Heart left ventricle (tissue), 16 donors: ENCODE measurements around the gene TRIM44. TPM values are rescaled to one million over a fixed set of nuclear protein-coding genes. Genes with fewer than 3 reads are reported as not detected.

ENCODE experiments used
- ATAC-seq, 4 donors: fragments of 200-7000 bp; cut with Tn5 transposase; one replicate each; pipeline ENCODE4 v1.9.1; 2020 to 2022; ENCODE audit warnings: moderate library complexity in 4 of 4, mild to moderate bottlenecking in 3 of 4, moderate number of reproducible peaks in 1 of 4
- DNase-seq, 5 donors: peaks; one replicate each; pipeline ENCODE4 v3.0.0-alpha.2; 2020
- H3K27ac ChIP-seq, 12 donors: fragments of 200-600 bp; sonication (generic) in 4 of 12; one replicate each; pipeline versions ENCODE4 v1.5.0 to v1.8.0; 2016 to 2022; ENCODE audit warnings: mild to moderate bottlenecking in 2 of 12
- H3K27me3 ChIP-seq, 9 donors: fragments of 200-600 bp; sonication (generic) in 2 of 9; one replicate each; pipeline versions ENCODE4 v1.5.1 to v1.8.0; 2016 to 2022; ENCODE audit warnings: mild to moderate bottlenecking in 3 of 9
- H3K36me3 ChIP-seq, 9 donors: fragments of 200-600 bp; sonication (generic) in 2 of 9; one replicate each; pipeline versions ENCODE4 v1.5.0 to v1.8.0; 2018 to 2022; ENCODE audit warnings: mild to moderate bottlenecking in 2 of 9
- H3K4me1 ChIP-seq, 12 donors: fragments of 200-600 bp; sonication (generic) in 4 of 12; one replicate each; pipeline versions ENCODE4 v1.5.0 to v1.8.0; 2016 to 2022; ENCODE audit warnings: mild to moderate bottlenecking in 3 of 12
- H3K4me3 ChIP-seq, 12 donors: fragments of 200-600 bp; sonication (generic) in 4 of 12; one replicate each; pipeline versions ENCODE4 v1.5.0 to v1.8.0; 2017 to 2022; ENCODE audit warnings: mild to moderate bottlenecking in 9 of 12, moderate library complexity in 4 of 12
- H3K9me3 ChIP-seq, 12 donors: fragments of 200-600 bp; sonication (generic) in 4 of 12; one replicate each; pipeline versions ENCODE4 v1.5.0 to v1.8.0; 2016 to 2022; ENCODE audit warnings: mild to moderate bottlenecking in 1 of 12
- POLR2A ChIP-seq, 2 donors: fragments of 450-650 bp; IDR thresholded peaks; one replicate each; pipeline ENCODE4 v1.6.1; 2017; ENCODE audit warnings: antibody characterized with exemption in 2 of 2, mild to moderate bottlenecking in 2 of 2, moderate library complexity in 2 of 2
- WGBS, 4 donors: extraction: QIAGEN DNeasy Blood & Tissue Kit in 2 of 4; methylation state at CpG; one replicate each; pipeline versions ENCODE4 v1.1.5 to v1.1.7; 2013 to 2018; 5-methylcytosine and 5-hydroxymethylcytosine counted together
- intact Hi-C, 10 donors: fragments of 100-400 bp; cut with DNase I; formaldehyde crosslinking; loops; one replicate each; pipeline versions ENCODE4 v1.11.1 to v1.14.2; 2022
- polyA plus RNA-seq, 2 donors: library from polyadenylated mRNA; stranded (reverse); fragments of 200-250 nt; gene quantifications; one replicate each; pipeline ENCODE4 v1.2.3, GENCODE V29; 2013
- total RNA-seq, 9 donors: library from RNA; depleted of rRNA in 2 of 9; stranded (reverse); fragments of >200 nt in 2 of 9; fragmentation: NEBNext Ultra II Directional in 3 of 9; extraction: Animal tissue kit (Norgen Biotek cat#: 25700) in 3 of 9; gene quantifications; one replicate each; pipeline versions ENCODE4 v1.1.0 to v1.2.4, GENCODE V29; 2016 to 2023
- TF ChIP-seq, protein P1 (sequence below), 12 donors: fragments of 200-600 bp; sonication (generic) in 4 of 12; IDR thresholded peaks; one replicate each; pipeline versions ENCODE4 v1.5.0 to v1.8.0; 2018 to 2022; ENCODE audit warnings: antibody characterized with exemption in 12 of 12, mild to moderate bottlenecking in 5 of 12
- donor health status: ischemic (EF 13 %, LVEDD 7.1; RV severe dilation, severe dysfunction).
- donor health status: healthy with polysubstance abuse.
- donor health status: DM: no; HTN: yes; CAD: no.
- donor health status: DM: no; HTN: no; CAD: no.
- donor health status: ischemic (EF 25% LVEDD 6.9; RV normal size, moderate dysfunction).
- donor health status: ischemic (EF 25% LVEDD 5.7; RV mildly dilated, moderate dysfunction).
- donor health status: healthy.
- donor health status: DM: yes; HTN: yes; CAD: no.
- donor health status: ischemic (EF 35%, LVEDD 5.7; RV mildly dilated, moderate dysfunction).
- donor health status: nonischemic (EF 11% LVEDD 7.7; RV severe dilation, severe dysfunction).
- donor health status: DM: yes; HTN: yes; CAD: no.
- donor health status: PGD.
- donor health status: ischemic (EF 29% LVEDD 5.4; RV normal size, mild dysfunction).
- donor health status: nonischemic (EF 23%, LVEDD 6.1; RV moderate dilation, normal function).

The TRIM44 gene
- total and polyA plus RNA-seq, 11 donors = 7.9 to 55.3 (median 44.1) TPM

DNA sequence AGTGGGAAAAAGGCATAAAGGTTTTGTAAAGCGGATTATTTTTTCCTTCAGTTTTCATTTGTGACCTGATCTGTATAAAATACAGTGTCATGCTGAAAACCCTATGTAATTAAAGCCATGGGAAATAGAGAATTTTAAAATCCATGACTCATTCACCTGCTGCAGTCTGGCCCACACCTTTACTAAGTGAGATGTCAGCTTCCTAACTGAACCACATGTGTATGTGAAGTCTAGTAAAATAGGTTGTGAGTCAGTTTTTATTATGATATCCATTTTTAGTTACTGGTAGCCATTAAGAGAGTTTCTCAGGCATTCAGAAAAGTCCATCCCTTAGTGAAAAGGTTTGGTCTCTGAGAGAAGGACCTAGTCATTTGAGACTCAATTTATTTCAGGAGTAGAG lies 60.9 kb downstream of the TRIM44 start:
- Histone ChIP-seq H3K36me3 (peaks cover 0 to 27% (median 22%) of the 10 kb centered on the region in 9 donors), H3K9me3 (no peaks in the 10 kb centered on the region), H3K27me3 (no peaks in the 10 kb centered on the region), H3K4me3 (no peak overlapping the region), H3K27ac (no peak overlapping the region), H3K4me1 (peaks cover 0 to 34% (median 13%) of the 10 kb centered on the region in 12 donors)
- 98 to 100% (median 99%) methylated on average over 1 of the region's 1 CpG for WGBS, 4 donors
- DNase-seq = no peak
- intact Hi-C loops = no loop called here
- no peak for TF ChIP-seq POLR2A (IDR thresholded peaks at IDR 0.05)
- TF ChIP-seq, protein P1, sequence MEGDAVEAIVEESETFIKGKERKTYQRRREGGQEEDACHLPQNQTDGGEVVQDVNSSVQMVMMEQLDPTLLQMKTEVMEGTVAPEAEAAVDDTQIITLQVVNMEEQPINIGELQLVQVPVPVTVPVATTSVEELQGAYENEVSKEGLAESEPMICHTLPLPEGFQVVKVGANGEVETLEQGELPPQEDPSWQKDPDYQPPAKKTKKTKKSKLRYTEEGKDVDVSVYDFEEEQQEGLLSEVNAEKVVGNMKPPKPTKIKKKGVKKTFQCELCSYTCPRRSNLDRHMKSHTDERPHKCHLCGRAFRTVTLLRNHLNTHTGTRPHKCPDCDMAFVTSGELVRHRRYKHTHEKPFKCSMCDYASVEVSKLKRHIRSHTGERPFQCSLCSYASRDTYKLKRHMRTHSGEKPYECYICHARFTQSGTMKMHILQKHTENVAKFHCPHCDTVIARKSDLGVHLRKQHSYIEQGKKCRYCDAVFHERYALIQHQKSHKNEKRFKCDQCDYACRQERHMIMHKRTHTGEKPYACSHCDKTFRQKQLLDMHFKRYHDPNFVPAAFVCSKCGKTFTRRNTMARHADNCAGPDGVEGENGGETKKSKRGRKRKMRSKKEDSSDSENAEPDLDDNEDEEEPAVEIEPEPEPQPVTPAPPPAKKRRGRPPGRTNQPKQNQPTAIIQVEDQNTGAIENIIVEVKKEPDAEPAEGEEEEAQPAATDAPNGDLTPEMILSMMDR (IDR thresholded peaks at IDR 0.05) = no peak
- ATAC-seq = no peak

DNA sequence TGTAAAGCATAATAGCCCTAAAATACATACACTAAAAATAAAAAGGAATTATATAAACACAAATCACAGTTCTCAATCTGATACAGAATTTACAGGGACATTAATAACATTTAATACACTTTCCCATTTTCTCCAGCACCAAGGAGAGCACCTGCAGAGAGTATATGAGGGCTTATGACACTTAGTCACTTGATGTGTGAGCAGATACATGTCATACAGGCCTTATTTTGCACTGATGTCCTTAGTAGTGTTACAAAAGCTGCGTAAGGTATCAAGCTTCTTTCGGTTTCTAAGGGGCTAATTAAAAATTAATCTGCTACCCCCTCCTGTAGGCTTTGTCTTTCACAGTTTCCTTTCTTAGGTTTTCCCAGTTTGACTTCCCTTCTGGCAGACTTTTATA lies 61.3 kb downstream of the TRIM44 start:
- H3K9me3 ChIP-seq = no peaks in the 10 kb centered on the region
- peaks cover 0 to 34% (median 13%) of the 10 kb centered on the region in 12 donors for H3K4me1 ChIP-seq
- H3K36me3 ChIP-seq = peaks cover 0 to 32% (median 24%) of the 10 kb centered on the region in 9 donors
- ATAC-seq = peak in 2 of 4 donors; percentile 26 to 57
- no peak for DNase-seq
- intact Hi-C loops = no loop called here
- no peak overlapping the region for H3K27ac ChIP-seq
- H3K4me3 ChIP-seq = no peak overlapping the region
- WGBS, 4 donors = 57 to 79% (median 71%) methylated on average over 2 of the region's 2 CpGs
- H3K27me3 ChIP-seq = no peaks in the 10 kb centered on the region
- TF ChIP-seq POLR2A (IDR thresholded peaks at IDR 0.05) = no peak
- TF ChIP-seq, protein P1 (IDR thresholded peaks at IDR 0.05) = no peak

DNA sequence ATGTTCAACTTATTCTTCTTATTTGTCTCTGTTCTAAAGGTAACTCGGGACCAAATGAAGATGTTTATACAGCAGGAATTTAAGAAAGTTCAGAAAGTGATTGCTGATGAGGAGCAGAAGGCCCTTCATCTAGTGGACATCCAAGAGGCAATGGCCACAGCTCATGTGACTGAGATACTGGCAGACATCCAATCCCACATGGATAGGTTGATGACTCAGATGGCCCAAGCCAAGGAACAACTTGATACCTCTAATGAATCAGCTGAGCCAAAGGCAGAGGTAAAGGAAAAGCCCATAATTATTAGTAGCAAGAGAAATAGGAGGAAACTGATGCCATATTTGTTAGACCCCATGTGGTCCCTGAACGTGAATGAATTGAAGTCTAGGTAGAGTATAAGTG lies 63.3 kb downstream of the TRIM44 start:
- intact Hi-C loops = no loop called here
- H3K27me3 ChIP-seq = no peaks in the 10 kb centered on the region
- H3K4me1 ChIP-seq = peaks cover 0 to 34% (median 13%) of the 10 kb centered on the region in 12 donors
- ATAC-seq (peak in 3 of 4 donors; percentile 49 to 71 (median 51)), DNase-seq (peak in 1 of 5 donors; percentile 30)
- 69 to 83% (median 77%) methylated on average over 2 of the region's 2 CpGs for WGBS, 4 donors
- peaks cover 0 to 45% (median 28%) of the 10 kb centered on the region in 9 donors for H3K36me3 ChIP-seq
- no peak overlapping the region for H3K27ac ChIP-seq
- H3K4me3 ChIP-seq = no peak overlapping the region
- TF ChIP-seq, protein P1 (IDR thresholded peaks at IDR 0.05) = no peak
- no peak for TF ChIP-seq POLR2A (IDR thresholded peaks at IDR 0.05)
- peaks cover 0 to 17% (median 9%) of the 10 kb centered on the region in 12 donors for H3K9me3 ChIP-seq

DNA sequence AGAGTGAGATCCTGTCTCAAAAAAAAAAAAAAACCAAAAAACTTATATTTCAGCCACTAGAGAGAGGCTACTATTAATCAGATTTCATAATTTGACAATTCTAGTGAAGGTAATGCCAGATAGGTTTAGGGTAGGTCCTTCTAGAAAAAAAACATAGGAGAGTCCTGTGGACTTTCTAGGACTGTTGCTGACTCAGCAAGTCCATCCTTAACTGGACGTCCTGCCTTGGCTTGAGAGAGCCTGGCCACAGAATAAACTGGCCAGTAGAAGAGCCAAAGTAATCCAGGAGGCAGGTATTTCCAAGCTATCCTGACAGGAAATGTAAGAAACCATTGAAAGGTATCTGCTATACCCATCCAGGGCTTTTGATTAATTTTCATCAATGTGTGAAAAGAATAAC lies 64.6 kb downstream of the TRIM44 start:
- no peaks in the 10 kb centered on the region for H3K27me3 ChIP-seq
- TF ChIP-seq POLR2A (IDR thresholded peaks at IDR 0.05) = no peak
- TF ChIP-seq, protein P1 (IDR thresholded peaks at IDR 0.05) = no peak
- peaks cover 0 to 25% (median 9%) of the 10 kb centered on the region in 12 donors for H3K9me3 ChIP-seq
- peaks cover 0 to 26% (median 7%) of the 10 kb centered on the region in 12 donors for H3K4me1 ChIP-seq
- no peak for DNase-seq
- H3K4me3 ChIP-seq = no peak overlapping the region
- intact Hi-C loops = no loop called here
- 63 to 87% (median 67%) methylated on average over 1 of the region's 1 CpG for WGBS, 4 donors
- H3K27ac ChIP-seq = no peak overlapping the region
- H3K36me3 ChIP-seq = peaks cover 0 to 49% (median 28%) of the 10 kb centered on the region in 9 donors
- ATAC-seq = no peak
